Measurements from ENCODE around the gene EPB41L2. TPM values are rescaled to one million over a fixed set of nuclear protein-coding genes. Genes with fewer than 3 reads are reported as not detected.

The EPB41L2 gene
- 32.9 and 38.2 TPM in 2 replicates for total RNA-seq

GRCh38 chr6:131063028-131063763 is at the start of gene EPB41L2:
Gene EPB41L2 (minus strand): TSS chr6:131063245. CDS start chr6:130956485, 106,760 bp downstream.

GRCh38 chr6:130827247-130828149 is 235.5 kb downstream of the EPB41L2 start, which contains the start of gene SMLR1:
Gene SMLR1 (plus strand): TSS chr6:130827406. CDS start chr6:130827414, 8 bp downstream.

Other genes with a start within 250 kb of the EPB41L2 start
- not detected in 2 replicates for gene SMLR1, start 235.8 kb downstream of the EPB41L2 start, total RNA-seq
- gene AKAP7, start 72.2 kb upstream of the EPB41L2 start, total RNA-seq = 5.2 and 5.8 TPM in 2 replicates

Data from bronchus fibroblast of lung (primary cell).